ENCODE measurements around the gene PHACTR1. TPM values are rescaled to one million over a fixed set of nuclear protein-coding genes. Genes with fewer than 3 reads are reported as not detected.

Gene PHACTR1
- total and polyA plus RNA-seq, 9 of the 15 experiments (the other 6 are each of a cell fraction or from before 2014, with no cell fraction given), result 11.5 to 32.6 (median 22.0) TPM

DNA sequence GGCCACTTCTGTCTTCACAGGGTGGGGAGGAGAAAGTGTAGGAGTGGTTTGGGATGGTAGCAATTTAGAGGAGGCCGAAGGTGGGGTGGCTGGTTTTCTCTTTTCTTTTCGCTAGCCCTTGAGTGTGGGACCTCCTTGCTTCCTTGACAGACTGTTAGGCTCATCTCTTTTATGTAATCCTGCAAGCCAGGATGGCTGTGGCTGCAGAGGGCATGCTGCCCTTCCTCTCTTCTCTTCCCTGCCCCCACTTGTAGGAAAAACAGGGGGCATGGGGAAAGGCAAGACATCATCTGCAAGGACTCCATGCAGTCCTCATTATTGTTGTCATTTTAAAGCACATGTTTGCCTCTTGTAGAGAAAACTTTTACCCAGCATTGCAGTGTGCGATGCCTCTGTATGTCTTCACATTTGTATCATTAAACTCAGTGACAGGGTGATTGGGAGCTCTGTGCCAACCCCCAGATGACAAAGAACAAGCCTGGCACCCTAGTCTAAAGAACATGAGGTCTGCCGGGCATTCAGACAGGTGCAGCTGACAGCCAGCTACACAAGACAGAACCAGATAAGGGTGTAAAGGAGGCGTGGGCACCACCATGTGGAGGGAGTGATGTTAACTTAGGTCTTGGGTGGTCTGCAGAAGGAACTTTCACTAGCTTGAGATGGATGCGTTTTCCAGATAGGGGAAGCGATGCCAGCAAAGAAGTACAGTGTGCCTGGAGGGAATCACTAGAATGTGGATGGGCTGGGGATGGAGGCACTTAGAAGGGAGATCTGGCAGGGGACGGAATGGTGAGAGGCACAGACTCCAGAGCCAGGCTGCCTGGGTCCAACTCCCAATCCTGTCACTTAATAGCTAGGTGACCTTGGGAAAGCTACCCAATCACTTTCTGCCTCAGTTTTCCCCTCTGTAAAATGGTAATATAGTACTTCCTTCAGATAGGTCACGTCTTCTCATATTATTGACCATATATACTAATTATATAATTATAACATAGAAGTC is 404.2 kb downstream of the PHACTR1 start:
- Histone ChIP-seq H3K9me3 (replicated peaks; ENCODE audit: control insufficient read depth, insufficient read depth, low read depth, low read length) (no peaks in the 10 kb centered on the region), H2AFZ (ENCODE audit: low read depth, low read length) (no peak overlapping the region), H3K27me3 (ENCODE audit: control insufficient read depth in 2 of 2, insufficient read depth in 2 of 2, low read length in 2 of 2) (peaks cover 9 to 23% of the 10 kb centered on the region in 2 experiments; a peak in 4 of 5 replicates), H3K4me1 (replicated peaks in 1 of 2; ENCODE audit: control insufficient read depth in 2 of 2, insufficient read depth in 2 of 2, low read length in 2 of 2) (no peaks in the 10 kb centered on the region), H3K9ac (ENCODE audit: insufficient read depth in 1 of 2, low read depth in 2 of 2, low read length in 2 of 2) (no peak overlapping the region), H3K79me2 (ENCODE audit: control insufficient read depth, insufficient read depth, low read length) (no peaks in the 10 kb centered on the region), H3K4me3 (no peak overlapping the region), H3K9me1 (ENCODE audit: control insufficient read depth, insufficient read depth, low read length) (no peaks in the 10 kb centered on the region), H4K20me1 (replicated peaks; ENCODE audit: control insufficient read depth, insufficient read depth, low read length) (no peaks in the 10 kb centered on the region; the same call in 1 of the 2 replicates), H3K27ac (ENCODE audit: extremely low read depth, low read depth, low read length) (no peak overlapping the region), H3K4me2 (ENCODE audit: insufficient read depth, low read length) (no peak overlapping the region), H3K36me3 (ENCODE audit: control insufficient read depth, insufficient read depth, low read length) (no peaks in the 10 kb centered on the region)
- in situ Hi-C loops (cut with MboI), result no loop called here
- FAIRE-seq (no peak), ATAC-seq (no peak), DNase-seq (ENCODE audit: extremely low read depth in 1 of 4, low spot score in 3 of 4) (no peak)
- ChIA-PET POLR2A (interaction anchor here (0.6 kb wide), 1 partner anchor 878 kb away, joined by 3 read pairs; no protein-coding TSS in a partner anchor), CTCF (ENCODE audit: low intra/inter-chr PET ratio) (no interaction called here)
- BruUV-seq (replicated peaks), result no TSS peak
- under 1% methylated on average over 9 of the region's 9 CpGs for WGBS (ENCODE audit: insufficient coverage, low coverage, missing lambda C conversion rate)
- TF ChIP-seq THAP7 (CRISPR knock-in tag; IDR thresholded peaks at IDR 0.05) (no peak), RAD21 (CRISPR knock-in tag; conservative IDR thresholded peaks at IDR 0.05 in 1 of 2, IDR thresholded peaks at IDR 0.05 in 1 of 2) (peak in 1 of 2 experiments; percentile 15; a peak in 1 of 4 replicates), TCF7 (IDR thresholded peaks at IDR 0.05; ENCODE audit: borderline replicate concordance) (no peak), ZC3H4 (CRISPR knock-in tag; IDR thresholded peaks at IDR 0.05; ENCODE audit: borderline replicate concordance) (no peak), SLC30A9 (CRISPR knock-in tag; IDR thresholded peaks at IDR 0.05) (no peak), ZSCAN29 (IDR thresholded peaks at IDR 0.05) (no peak), RBM25 (IDR thresholded peaks at IDR 0.05; ENCODE audit: low read depth, low read length, severe bottlenecking) (peak; percentile 66), FOXP1 (CRISPR knock-in tag; IDR thresholded peaks at IDR 0.05) (no peak), ZNF140 (CRISPR knock-in tag; IDR thresholded peaks at IDR 0.05) (no peak), KHSRP (IDR thresholded peaks at IDR 0.05) (no peak), ZKSCAN1 (IDR thresholded peaks at IDR 0.05; ENCODE audit: low read depth, low read length) (no peak)
- TF ChIP-seq, protein P1, sequence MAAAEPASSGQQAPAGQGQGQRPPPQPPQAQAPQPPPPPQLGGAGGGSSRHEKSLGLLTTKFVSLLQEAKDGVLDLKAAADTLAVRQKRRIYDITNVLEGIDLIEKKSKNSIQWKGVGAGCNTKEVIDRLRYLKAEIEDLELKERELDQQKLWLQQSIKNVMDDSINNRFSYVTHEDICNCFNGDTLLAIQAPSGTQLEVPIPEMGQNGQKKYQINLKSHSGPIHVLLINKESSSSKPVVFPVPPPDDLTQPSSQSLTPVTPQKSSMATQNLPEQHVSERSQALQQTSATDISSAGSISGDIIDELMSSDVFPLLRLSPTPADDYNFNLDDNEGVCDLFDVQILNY (CRISPR knock-in tag; IDR thresholded peaks at IDR 0.05), result no peak
- TF ChIP-seq, protein P2, sequence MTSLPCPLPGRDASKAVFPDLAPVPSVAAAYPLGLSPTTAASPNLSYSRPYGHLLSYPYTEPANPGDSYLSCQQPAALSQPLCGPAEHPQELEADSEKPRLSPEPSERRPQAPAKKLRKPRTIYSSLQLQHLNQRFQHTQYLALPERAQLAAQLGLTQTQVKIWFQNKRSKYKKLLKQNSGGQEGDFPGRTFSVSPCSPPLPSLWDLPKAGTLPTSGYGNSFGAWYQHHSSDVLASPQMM (CRISPR knock-in tag; IDR thresholded peaks at IDR 0.05), result no peak
- intact Hi-C loops (cut with micrococcal nuclease), result no loop called here
